IMR-90 (cell line): ENCODE data around the gene SURF1. TPM values are rescaled to one million over a fixed set of nuclear protein-coding genes. Genes with fewer than 3 reads are reported as not detected.

Experiments used
- ATAC-seq: fragments of 200-7000 bp; cut with Tn5 transposase; 2 replicates; pipeline ENCODE4 v1.9.1; 2020; ENCODE audit warnings: low read depth, mild to moderate bottlenecking, moderate library complexity
- BruUV-seq: library from RNA; stranded (reverse); fragments of 400-500 nt; replicated peaks from 2 replicates; lab custom pipeline; 2021; lab: Mats Ljungman, UMichigan
- CTCF ChIA-PET: fragments of 300-600 bp; formaldehyde crosslinking; extraction: SDS; loops from one replicate; lab custom pipeline; 2021; ENCODE audit warnings: antibody characterized with exemption; lab: Yijun Ruan, JAX
- POLR2A ChIA-PET: fragments of 300-600 bp; sonication (Branson Sonifier 250); formaldehyde crosslinking; loops from one replicate; lab custom pipeline; 2022; ENCODE audit warnings: antibody characterized with exemption; ENCODE audit not compliant: unreplicated experiment; lab: Charles Lee
- DNase-seq: peaks from one replicate; pipeline ENCODE4 v3.0.0; 2013
- H2AFZ ChIP-seq: replicated peaks from 2 replicates; pipeline ENCODE3; 2013; ENCODE audit warnings: low read length, mild to moderate bottlenecking; ENCODE audit not compliant: poor library complexity
- H2AK5ac ChIP-seq: 2 replicates; pipeline ENCODE4 v1.6.1; 2013; ENCODE audit warnings: low read depth, low read length, inconsistent platforms
- H2AK9ac ChIP-seq: replicated peaks from 2 replicates; pipeline ENCODE3; 2013; ENCODE audit warnings: mild to moderate bottlenecking, low read depth, low read length, moderate library complexity; ENCODE audit not compliant: poor library complexity
- H2BK120ac ChIP-seq: 2 replicates; pipeline ENCODE4 v1.6.1; 2013; ENCODE audit warnings: low read depth, low read length, inconsistent platforms
- H2BK15ac ChIP-seq: 3 replicates; pipeline ENCODE4 v1.6.1; 2013; ENCODE audit warnings: low read depth, low read length, inconsistent platforms
- H2BK20ac ChIP-seq: 2 replicates; pipeline ENCODE4 v1.6.1; 2013; ENCODE audit warnings: low read depth, mild to moderate bottlenecking, inconsistent platforms, low read length, moderate library complexity
- H2BK5ac ChIP-seq: 2 replicates; pipeline ENCODE4 v1.6.1; 2013; ENCODE audit warnings: mild to moderate bottlenecking, low read depth, low read length, inconsistent platforms; ENCODE audit not compliant: poor library complexity, severe bottlenecking
- H3K14ac ChIP-seq: replicated peaks from 2 replicates; pipeline ENCODE4 v1.6.1; 2013; ENCODE audit warnings: low read depth, low read length, inconsistent platforms
- H3K18ac ChIP-seq: 2 replicates; pipeline ENCODE4 v1.6.1; 2013; ENCODE audit warnings: low read depth, low read length, control low read depth
- H3K23ac ChIP-seq: 2 replicates; pipeline ENCODE4 v1.6.1; 2013; ENCODE audit warnings: low read depth, low read length, inconsistent platforms
- H3K27ac ChIP-seq: 2 replicates; pipeline ENCODE4 v1.5.1; 2013; ENCODE audit warnings: mild to moderate bottlenecking, control low read depth, low read length; ENCODE audit not compliant: insufficient read depth
- H3K27me3 ChIP-seq: 2 replicates; pipeline ENCODE4 v1.6.1; 2013; ENCODE audit warnings: low read length; ENCODE audit not compliant: control insufficient read depth, insufficient read depth
- H3K36me3 ChIP-seq: 2 replicates; pipeline ENCODE4 v1.6.1; 2013; ENCODE audit warnings: low read length, mixed read lengths; ENCODE audit not compliant: control insufficient read depth, insufficient read depth
- H3K4ac ChIP-seq: 2 replicates; pipeline ENCODE4 v1.6.1; 2013; ENCODE audit warnings: low read depth, low read length, inconsistent platforms
- H3K4me1 ChIP-seq: 2 replicates; pipeline ENCODE4 v1.6.1; 2013; ENCODE audit warnings: low read length, mixed read lengths; ENCODE audit not compliant: control insufficient read depth, insufficient read depth
- H3K4me2 ChIP-seq: 2 replicates; pipeline ENCODE4 v1.6.1; 2013; ENCODE audit warnings: low read depth, mild to moderate bottlenecking, control low read depth, low read length, moderate library complexity
- H3K4me3 ChIP-seq: 2 replicates; pipeline ENCODE4 v1.5.1; 2013; ENCODE audit warnings: low read depth, mild to moderate bottlenecking, control low read depth, low read length, moderate library complexity; ENCODE audit not compliant: insufficient read depth
- H3K56ac ChIP-seq: 2 replicates; pipeline ENCODE4 v1.6.1; 2013; ENCODE audit warnings: low read length, inconsistent platforms; ENCODE audit not compliant: insufficient read depth; ENCODE audit errors: extremely low read depth
- H3K79me1 ChIP-seq, 2 experiments: 2 replicates each; pipeline ENCODE4 v1.6.1; 2013; ENCODE audit warnings: low read length in 2 of 2, inconsistent platforms in 1 of 2, low read depth in 1 of 2
- H3K9ac ChIP-seq: 2 replicates; pipeline ENCODE4 v1.6.1; 2013; ENCODE audit warnings: low read depth, low read length, control low read depth
- H3K9me1 ChIP-seq: 2 replicates; pipeline ENCODE4 v1.6.1; 2013; ENCODE audit warnings: low read length, inconsistent platforms; ENCODE audit not compliant: insufficient read depth
- H3K9me3 ChIP-seq: 2 replicates; pipeline ENCODE4 v1.6.1; 2013; ENCODE audit warnings: low read length; ENCODE audit not compliant: control insufficient read depth, insufficient read depth
- H4K20me1 ChIP-seq: 2 replicates; pipeline ENCODE4 v1.6.1; 2013; ENCODE audit warnings: low read length, inconsistent platforms; ENCODE audit not compliant: insufficient read depth
- H4K5ac ChIP-seq: 2 replicates; pipeline ENCODE4 v1.6.1; 2013; ENCODE audit warnings: mild to moderate bottlenecking, low read depth, low read length, control low read depth
- H4K8ac ChIP-seq, 2 experiments: 2 replicates each; pipeline ENCODE4 v1.6.1; 2013; ENCODE audit warnings: low read depth in 2 of 2, low read length in 2 of 2, control low read depth in 1 of 2, inconsistent platforms in 1 of 2
- H4K91ac ChIP-seq: 2 replicates; pipeline ENCODE4 v1.6.1; 2013; ENCODE audit warnings: low read depth, low read length, inconsistent platforms; ENCODE audit not compliant: insufficient read depth
- CTCF ChIP-seq: conservative IDR thresholded peaks from 2 replicates; pipeline ENCODE4 v1.5.1; 2012; ENCODE audit warnings: mild to moderate bottlenecking, low read depth, low read length, improper control_type of control experiment
- MAZ ChIP-seq: IDR thresholded peaks from 2 replicates; pipeline ENCODE4 v1.6.1; 2012; ENCODE audit warnings: low read depth, mild to moderate bottlenecking, low read length, improper control_type of control experiment, moderate library complexity, borderline replicate concordance
- POLR2A ChIP-seq: IDR thresholded peaks from 2 replicates; pipeline ENCODE4 v1.6.1; 2012; ENCODE audit warnings: mild to moderate bottlenecking, low read depth, low read length
- RAD21 ChIP-seq: IDR thresholded peaks from 2 replicates; pipeline ENCODE4 v1.6.1; 2012; ENCODE audit warnings: low read length, improper control_type of control experiment
- RCOR1 ChIP-seq: IDR thresholded peaks from 2 replicates; pipeline ENCODE4 v1.6.1; 2012; ENCODE audit warnings: mild to moderate bottlenecking, low read length, improper control_type of control experiment; ENCODE audit not compliant: insufficient replicate concordance
- RFX5 ChIP-seq: IDR thresholded peaks from 2 replicates; pipeline ENCODE4 v1.8.0; 2012; ENCODE audit warnings: low read depth, mild to moderate bottlenecking, low read length, moderate library complexity
- SMC3 ChIP-seq: fragments of 150-350 bp; IDR thresholded peaks from 2 replicates; pipeline ENCODE4 v1.6.1; 2016; ENCODE audit warnings: low read depth, mild to moderate bottlenecking, antibody characterized with exemption, low read length, moderate library complexity
- USF2 ChIP-seq: fragments of 150-350 bp; IDR thresholded peaks from 2 replicates; pipeline ENCODE4 v1.6.1; 2017; ENCODE audit warnings: mild to moderate bottlenecking, antibody characterized with exemption, low read length, low read depth
- WGBS, 2 experiments: methylation state at CpG; one replicate each; pipeline versions ENCODE4 v1.1.5 to v1.1.7; 2013; ENCODE audit warnings: missing lambda C conversion rate in 2 of 2; ENCODE audit not compliant: insufficient read length in 1 of 2; ENCODE audit errors: extremely low coverage in 2 of 2; 5-methylcytosine and 5-hydroxymethylcytosine counted together
- dilution Hi-C: fragments of 300-500 bp; cut with HindIII; formaldehyde crosslinking; loops from one replicate; pipeline ENCODE4 v1.14.3; 2018; ENCODE audit warnings: low sequenced_read_pairs; ENCODE audit not compliant: unreplicated experiment
- in situ Hi-C: fragments of 300-500 bp; cut with MboI; formaldehyde crosslinking; loops from 3 replicates; pipeline ENCODE4 v1.14.3; 2019; ENCODE audit warnings: low sequenced_read_pairs, inconsistent platforms, mixed read lengths
- intact Hi-C: fragments of 100-400 bp; cut with micrococcal nuclease; formaldehyde crosslinking; loops from 2 replicates; pipeline ENCODE4 v1.10.0; 2022
- polyA plus RNA-seq, 3 experiments: library from polyadenylated mRNA; depleted of rRNA; stranded (reverse); fragments of >200 nt; gene quantifications; 2 replicates each; pipeline ENCODE4 v1.2.3, GENCODE V29; 2012; ENCODE audit warnings: low replicate concordance in 1 of 3
- total RNA-seq: library from RNA; depleted of rRNA; stranded (reverse); fragments of >200 nt; gene quantifications from 2 replicates; pipeline ENCODE4 v1.2.3, GENCODE V29; 2012

Gene SURF1
- total and polyA plus RNA-seq, 2 of the 4 experiments (the other 2 are of a cell fraction): 15.1 to 24.5 TPM

- Histone ChIP-seq H4K91ac (no peak overlapping the region), H3K9ac (no peak overlapping the region), H4K8ac (no peak overlapping the region), H3K27ac (no peak overlapping the region), H3K18ac (no peak overlapping the region), H3K23ac (no peak overlapping the region), H3K4me1 (peaks cover 10% of the 10 kb centered on the region), H2BK15ac (no peak overlapping the region), H2AFZ (peak overlapping the region; percentile 16), H4K5ac (no peak overlapping the region), H3K56ac (no peak overlapping the region), H2BK20ac (no peak overlapping the region), H4K20me1 (peaks cover 52% of the 10 kb centered on the region), H3K4me2 (no peak overlapping the region), H3K14ac (no peak overlapping the region), H3K4me3 (no peak overlapping the region), H2AK9ac (peak overlapping the region; percentile 33), H2BK120ac (no peak overlapping the region), H3K36me3 (peaks cover 47% of the 10 kb centered on the region), H3K9me3 (no peaks in the 10 kb centered on the region), H3K9me1 (peaks cover 3% of the 10 kb centered on the region; the same call in 1 of the 2 replicates), H2BK5ac (no peak overlapping the region), H3K27me3 (no peaks in the 10 kb centered on the region), H3K79me1 (peaks cover 26 to 72% of the 10 kb centered on the region in 2 experiments), H3K4ac (no peak overlapping the region), H2AK5ac (no peak overlapping the region)
- in situ Hi-C loops: no loop called here
- POLR2A ChIA-PET: no interaction called here
- intact Hi-C loops: no loop called here
- WGBS, 2 experiments: 86% methylated on average over 1 of the region's 14 CpGs; no CpG with 5 or more reads in 1 of the 2 experiments
- no TSS peak for BruUV-seq
- peak; percentile 60 for DNase-seq
- CTCF ChIA-PET: interaction anchor here (1.1 kb wide), 1 partner anchor 127 kb away, joined by 3 read pairs; no protein-coding TSS in a partner anchor
- TF ChIP-seq CTCF (peak; percentile 59), RFX5 (no peak), USF2 (no peak), POLR2A (no peak; the same call in 1 of the 2 replicates), RAD21 (peak; percentile 32; the same call in 1 of the 2 replicates), RCOR1 (no peak), SMC3 (peak; percentile 20; the same call in 1 of the 2 replicates), MAZ (no peak)
- ATAC-seq: peak; percentile 13
- dilution Hi-C loops: no loop called here
These were observed 4.2 kb downstream of the SURF1 start for GRCh38 chr9:133351908-133352634.
